A673 (cell line): ENCODE results near the gene BTBD19. TPM values are rescaled to one million over a fixed set of nuclear protein-coding genes. Genes with fewer than 3 reads are reported as not detected.
"Not testable (repeated sequence)": the region's sequence is repeated elsewhere in the genome, so short reads cannot be mapped to it uniquely, and the experiment has no call there.

Source experiments
- BruUV-seq: library from RNA; stranded (reverse); fragments of 400-500 nt; replicated peaks from 2 replicates; lab custom pipeline; 2021; lab: Mats Ljungman, UMichigan
- CTCF ChIA-PET: fragments of 300-600 bp; sonication (Branson Sonifier 250); formaldehyde crosslinking; loops from one replicate; lab custom pipeline; 2022; ENCODE audit warnings: antibody characterized with exemption; lab: Charles Lee
- POLR2A ChIA-PET: fragments of 300-600 bp; sonication (Branson Sonifier 250); formaldehyde crosslinking; loops from one replicate; lab custom pipeline; 2022; ENCODE audit warnings: antibody characterized with exemption; ENCODE audit not compliant: low non-redundant PET; lab: Charles Lee
- DNase-seq: peaks from one replicate; pipeline ENCODE4 v3.0.0-alpha.2; 2015; ENCODE audit warnings: low spot score
- H3K27ac ChIP-seq: fragments of 200-600 bp; sonication (generic); 2 replicates; pipeline ENCODE4 v1.5.1; 2016; ENCODE audit warnings: mixed run types, low read depth, mild to moderate bottlenecking, mixed read lengths, antibody characterized with exemption, low read length; ENCODE audit not compliant: poor library complexity, severe bottlenecking
- H3K27me3 ChIP-seq: fragments of 200-600 bp; sonication (generic); replicated peaks from 2 replicates; pipeline ENCODE4 v1.6.1; 2017; ENCODE audit warnings: mixed run types, low read depth, mild to moderate bottlenecking, mixed read lengths, antibody characterized with exemption, low read length; ENCODE audit not compliant: insufficient read depth, poor library complexity
- H3K36me3 ChIP-seq: fragments of 200-600 bp; sonication (generic); 2 replicates; pipeline ENCODE4 v1.6.1; 2016; ENCODE audit warnings: mixed run types, mild to moderate bottlenecking, mixed read lengths, antibody characterized with exemption, low read length; ENCODE audit not compliant: insufficient read depth, poor library complexity, severe bottlenecking
- H3K4me1 ChIP-seq: fragments of 200-600 bp; sonication (generic); 2 replicates; pipeline ENCODE4 v1.6.1; 2017; ENCODE audit warnings: mixed run types, mild to moderate bottlenecking, mixed read lengths, antibody characterized with exemption, low read length; ENCODE audit not compliant: insufficient read depth, poor library complexity, severe bottlenecking
- H3K4me3 ChIP-seq: fragments of 200-600 bp; sonication (generic); 2 replicates; pipeline ENCODE4 v1.5.1; 2016; ENCODE audit warnings: low read depth, mixed run types, mild to moderate bottlenecking, mixed read lengths, low read length; ENCODE audit not compliant: poor library complexity, severe bottlenecking
- H3K9me3 ChIP-seq: fragments of 200-600 bp; sonication (generic); 2 replicates; pipeline ENCODE4 v1.6.1; 2016; ENCODE audit warnings: mixed run types, low read depth, mild to moderate bottlenecking, mixed read lengths, antibody characterized with exemption, low read length; ENCODE audit not compliant: poor library complexity, severe bottlenecking
- EZH2 ChIP-seq: fragments of 200-600 bp; sonication (generic); IDR thresholded peaks from 2 replicates; pipeline ENCODE4 v1.6.1; 2017; ENCODE audit warnings: borderline replicate concordance, low read depth, mild to moderate bottlenecking, mixed read lengths, antibody characterized with exemption, low read length; ENCODE audit not compliant: poor library complexity, severe bottlenecking
- intact Hi-C: fragments of 100-400 bp; cut with micrococcal nuclease; formaldehyde crosslinking; loops from one replicate; pipeline ENCODE4 v1.10.0; 2022; ENCODE audit not compliant: unreplicated experiment
- total RNA-seq: library from RNA; stranded (reverse); gene quantifications from 2 replicates; pipeline ENCODE4 v1.2.3, GENCODE V29; 2021
- TF ChIP-seq, protein P1 (sequence below): fragments of 300-800, 200-600 bp; sonication (generic); conservative IDR thresholded peaks from 2 replicates; pipeline ENCODE4 v1.5.1; 2017; ENCODE audit warnings: low read depth, mild to moderate bottlenecking, antibody characterized with exemption, low read length, moderate library complexity, mixed read lengths

Gene BTBD19
- total RNA-seq, 1 experiment from 2014 or later: 10.3 TPM

DNA sequence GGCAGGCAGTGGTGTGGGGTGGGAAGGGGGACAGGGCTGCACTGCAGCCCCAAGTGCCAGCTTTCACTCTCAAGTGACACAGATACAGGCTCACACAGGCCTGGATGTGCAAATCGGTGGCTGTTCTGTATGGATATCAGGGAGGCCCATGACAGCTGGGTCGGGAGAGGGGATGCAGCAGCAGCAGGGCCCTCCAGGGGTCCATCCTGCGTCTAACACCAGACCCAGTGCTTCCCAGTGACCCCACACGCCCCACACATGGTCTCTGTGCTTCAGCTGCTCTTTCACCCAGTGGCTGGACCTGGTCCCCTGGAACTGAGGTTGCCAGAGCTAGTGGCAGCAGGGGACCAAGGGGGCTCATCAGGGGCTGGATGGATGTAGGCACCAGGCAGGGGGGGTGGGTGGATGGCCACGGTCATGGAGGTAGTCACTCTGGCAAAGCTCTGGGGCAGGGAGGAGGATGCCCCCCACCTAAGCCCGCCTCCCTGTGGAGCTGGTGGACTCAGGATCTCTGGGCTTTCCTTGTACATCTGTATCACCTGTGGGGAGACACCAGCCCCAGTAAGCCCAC, 13.9 kb downstream of the BTBD19 start:
- intact Hi-C loops: no loop called here
- POLR2A ChIA-PET: interaction anchor here (0.7 kb wide), 1 partner anchor 100 kb away, joined by 3 read pairs; no protein-coding TSS in a partner anchor
- peaks cover 6% of the 10 kb centered on the region for H3K4me1 ChIP-seq
- no peaks in the 10 kb centered on the region for H3K27me3 ChIP-seq
- CTCF ChIA-PET: no interaction called here
- no peaks in the 10 kb centered on the region for H3K36me3 ChIP-seq
- no peaks in the 10 kb centered on the region for H3K9me3 ChIP-seq
- no TSS peak for BruUV-seq
- TF ChIP-seq EZH2: no peak
- TF ChIP-seq, protein P1, sequence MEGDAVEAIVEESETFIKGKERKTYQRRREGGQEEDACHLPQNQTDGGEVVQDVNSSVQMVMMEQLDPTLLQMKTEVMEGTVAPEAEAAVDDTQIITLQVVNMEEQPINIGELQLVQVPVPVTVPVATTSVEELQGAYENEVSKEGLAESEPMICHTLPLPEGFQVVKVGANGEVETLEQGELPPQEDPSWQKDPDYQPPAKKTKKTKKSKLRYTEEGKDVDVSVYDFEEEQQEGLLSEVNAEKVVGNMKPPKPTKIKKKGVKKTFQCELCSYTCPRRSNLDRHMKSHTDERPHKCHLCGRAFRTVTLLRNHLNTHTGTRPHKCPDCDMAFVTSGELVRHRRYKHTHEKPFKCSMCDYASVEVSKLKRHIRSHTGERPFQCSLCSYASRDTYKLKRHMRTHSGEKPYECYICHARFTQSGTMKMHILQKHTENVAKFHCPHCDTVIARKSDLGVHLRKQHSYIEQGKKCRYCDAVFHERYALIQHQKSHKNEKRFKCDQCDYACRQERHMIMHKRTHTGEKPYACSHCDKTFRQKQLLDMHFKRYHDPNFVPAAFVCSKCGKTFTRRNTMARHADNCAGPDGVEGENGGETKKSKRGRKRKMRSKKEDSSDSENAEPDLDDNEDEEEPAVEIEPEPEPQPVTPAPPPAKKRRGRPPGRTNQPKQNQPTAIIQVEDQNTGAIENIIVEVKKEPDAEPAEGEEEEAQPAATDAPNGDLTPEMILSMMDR: no peak
- H3K4me3 ChIP-seq: no peak overlapping the region
- no peak for DNase-seq
- H3K27ac ChIP-seq: no peak overlapping the region

DNA sequence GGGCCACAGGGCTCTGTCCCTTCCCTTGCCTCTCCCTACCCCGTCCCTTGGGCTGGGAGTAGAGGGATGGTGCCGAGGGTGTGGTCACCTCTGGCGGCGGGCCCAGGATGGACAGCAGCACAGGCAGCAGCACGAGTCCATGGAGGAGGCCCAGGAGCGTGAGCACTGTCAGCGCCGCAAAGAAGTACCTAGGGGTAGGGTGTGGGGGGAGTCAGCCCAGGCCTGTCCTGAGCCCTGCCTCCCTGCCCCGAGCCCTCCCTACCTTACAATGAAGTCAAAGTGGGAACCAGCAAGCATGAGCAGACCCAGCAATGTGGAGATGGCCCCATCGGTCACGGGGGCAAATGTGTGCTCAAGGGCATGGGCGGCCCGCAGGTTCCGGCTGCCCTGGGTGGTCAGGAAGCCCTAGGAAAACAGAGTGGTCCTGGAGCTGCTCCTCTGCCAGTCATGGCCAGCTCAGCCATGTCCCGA, 14.7 kb downstream of the BTBD19 start:
- POLR2A ChIA-PET: no interaction called here
- BruUV-seq: no TSS peak
- CTCF ChIA-PET: interaction anchor here (0.5 kb wide), 1 partner anchor 480 kb away, joined by 6 read pairs; no protein-coding TSS in a partner anchor

DNA sequence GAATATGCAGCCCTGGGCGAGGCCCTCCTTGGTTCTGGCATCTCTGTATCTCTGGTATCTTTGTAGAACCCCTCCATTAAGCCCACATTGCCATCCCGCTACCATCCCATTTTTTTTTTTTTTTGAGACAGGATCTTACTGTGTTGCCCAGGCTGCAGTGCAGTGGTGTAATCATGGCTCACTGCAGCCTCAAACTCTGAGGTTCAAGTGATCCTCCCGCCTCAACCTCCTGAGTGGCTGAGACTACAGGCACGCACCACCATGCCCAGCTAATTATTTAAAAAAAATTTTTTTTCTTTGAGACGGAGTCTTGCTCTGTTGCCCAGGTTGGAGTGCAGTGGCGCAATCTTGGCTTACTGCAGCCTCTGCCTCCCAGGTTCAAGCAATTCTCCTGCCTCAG, 16.1 kb downstream of the BTBD19 start:
- DNase-seq, POLR2A ChIA-PET, BruUV-seq, H3K27ac ChIP-seq, CTCF ChIA-PET, H3K9me3 ChIP-seq, H3K4me1 ChIP-seq, H3K4me3 ChIP-seq, H3K27me3 ChIP-seq, intact Hi-C loops, H3K36me3 ChIP-seq: not testable (repeated sequence)

More for the DNA sequence above, 14.7 kb downstream of the BTBD19 start:
- H3K27me3 ChIP-seq: no peaks in the 10 kb centered on the region
- H3K27ac ChIP-seq: no peak overlapping the region
- H3K9me3 ChIP-seq: no peaks in the 10 kb centered on the region
- peaks cover 6% of the 10 kb centered on the region for H3K4me1 ChIP-seq
- H3K4me3 ChIP-seq: no peak overlapping the region
- TF ChIP-seq, protein P1: no peak
- no peak for TF ChIP-seq EZH2
- H3K36me3 ChIP-seq: no peaks in the 10 kb centered on the region
- intact Hi-C loops: no loop called here
- no peak for DNase-seq
